ENCODE data around the gene ZNF689. TPM values are rescaled to one million over a fixed set of nuclear protein-coding genes. Genes with fewer than 3 reads are reported as not detected.
A peak's percentile ranks its signal among the peaks of the same experiment; 100 is the strongest.

Gene ZNF689
- total and polyA plus RNA-seq, 4 donors, result 3.0 to 9.5 (median 4.7) TPM

DNA sequence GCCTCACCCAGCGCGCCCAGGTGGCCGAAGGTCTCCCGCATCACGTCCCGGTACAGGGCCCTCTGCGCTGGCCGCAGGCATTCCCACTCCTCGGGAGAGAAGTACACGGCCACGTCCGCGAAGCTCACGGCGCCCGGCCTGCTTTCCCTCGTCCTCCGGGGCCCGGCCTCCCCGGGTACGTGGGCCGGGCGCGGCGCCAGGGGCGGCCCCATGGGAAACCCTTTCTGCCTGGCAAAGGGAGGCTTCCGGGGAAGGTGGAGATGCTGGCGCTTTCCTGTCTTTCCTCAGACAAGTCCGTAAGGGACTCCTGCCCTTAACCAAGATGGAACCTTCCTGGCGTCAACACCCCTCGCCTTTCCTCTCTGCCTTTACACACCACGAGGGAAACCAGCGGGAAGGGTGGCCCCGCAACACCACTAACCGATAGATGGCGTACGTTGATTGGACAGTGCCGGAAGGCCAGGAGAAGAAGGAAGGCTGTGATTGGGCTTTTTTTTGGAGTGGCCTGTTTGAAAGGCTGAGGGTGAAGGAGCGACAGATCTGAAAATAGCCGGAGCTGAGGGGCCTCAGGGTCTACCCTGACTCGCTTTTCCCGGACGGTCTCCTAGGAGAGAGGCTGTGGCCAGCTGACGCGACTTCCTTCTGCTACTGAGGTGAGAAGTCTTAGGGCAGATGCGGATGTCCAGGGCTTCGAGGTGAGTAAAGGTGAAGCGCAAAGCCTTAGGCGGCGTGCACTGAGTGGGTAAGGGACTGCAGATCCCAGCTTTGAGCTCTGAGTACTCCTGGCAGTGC, 24.6 kb downstream of the ZNF689 start, which contains the start of gene ZNF785:
Gene ZNF785 (minus strand): TSS at position 298 of the 792 bp plus-strand sequence. CDS start 86 bp downstream, at position 212.
- Histone ChIP-seq H3K4me3 (peak within 1 kb of the TSS; percentile 47), H3K9ac (ENCODE audit: insufficient read depth in 1 of 2, low read length in 2 of 2) (peak within 1 kb of the TSS; percentile 79 to 85), H3K9me3 (ENCODE audit: control insufficient read depth in 4 of 4, insufficient read depth in 3 of 4, low read length in 3 of 4) (no peaks in the 10 kb centered on the region), H3K27me3 (ENCODE audit: control insufficient read depth in 3 of 3, insufficient read depth in 3 of 3, low read length in 2 of 3) (no peaks in the 10 kb centered on the region), H3K36me3 (ENCODE audit: control insufficient read depth in 4 of 4, insufficient read depth in 4 of 4, low read length in 4 of 4) (peaks cover 0 to 20% (median 4%) of the 10 kb centered on the region in 4 donors), H3K27ac (ENCODE audit: low read depth in 1 of 2, low read length in 1 of 2) (peak within 1 kb of the TSS; percentile 83 to 88), H3K4me1 (ENCODE audit: control insufficient read depth in 5 of 5, insufficient read depth in 5 of 5, low read length in 5 of 5) (peaks cover 0 to 12% (median 2%) of the 10 kb centered on the region in 5 donors)
- WGBS, 2 donors, result 1% methylated on average over 49 to 50 of the region's 50 CpGs
- ATAC-seq (ENCODE audit: insufficient read depth, low FRiP score), result peak; percentile 99
- DNase-seq, result peak; percentile 98 to 100 (median 99)
- TF ChIP-seq, protein P1, sequence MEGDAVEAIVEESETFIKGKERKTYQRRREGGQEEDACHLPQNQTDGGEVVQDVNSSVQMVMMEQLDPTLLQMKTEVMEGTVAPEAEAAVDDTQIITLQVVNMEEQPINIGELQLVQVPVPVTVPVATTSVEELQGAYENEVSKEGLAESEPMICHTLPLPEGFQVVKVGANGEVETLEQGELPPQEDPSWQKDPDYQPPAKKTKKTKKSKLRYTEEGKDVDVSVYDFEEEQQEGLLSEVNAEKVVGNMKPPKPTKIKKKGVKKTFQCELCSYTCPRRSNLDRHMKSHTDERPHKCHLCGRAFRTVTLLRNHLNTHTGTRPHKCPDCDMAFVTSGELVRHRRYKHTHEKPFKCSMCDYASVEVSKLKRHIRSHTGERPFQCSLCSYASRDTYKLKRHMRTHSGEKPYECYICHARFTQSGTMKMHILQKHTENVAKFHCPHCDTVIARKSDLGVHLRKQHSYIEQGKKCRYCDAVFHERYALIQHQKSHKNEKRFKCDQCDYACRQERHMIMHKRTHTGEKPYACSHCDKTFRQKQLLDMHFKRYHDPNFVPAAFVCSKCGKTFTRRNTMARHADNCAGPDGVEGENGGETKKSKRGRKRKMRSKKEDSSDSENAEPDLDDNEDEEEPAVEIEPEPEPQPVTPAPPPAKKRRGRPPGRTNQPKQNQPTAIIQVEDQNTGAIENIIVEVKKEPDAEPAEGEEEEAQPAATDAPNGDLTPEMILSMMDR (IDR thresholded peaks at IDR 0.05; ENCODE audit: control extremely low read depth, extremely low read depth), result peak; percentile 43

- peaks cover 0 to 12% (median 2%) of the 10 kb centered on the region in 5 donors for H3K4me1 ChIP-seq (ENCODE audit: control insufficient read depth in 5 of 5, insufficient read depth in 5 of 5, low read length in 5 of 5)
- DNase-seq (peak in 2 of 3 donors; percentile 25 to 32), ATAC-seq (ENCODE audit: insufficient read depth, low FRiP score) (peak; percentile 23)
- peak overlapping the region; percentile 83 to 88 for H3K27ac ChIP-seq (ENCODE audit: low read depth in 1 of 2, low read length in 1 of 2)
- 1% methylated on average over 23 of the region's 23 CpGs for WGBS, 2 donors
- peak overlapping the region; percentile 47 for H3K4me3 ChIP-seq
- H3K36me3 ChIP-seq (ENCODE audit: control insufficient read depth in 4 of 4, insufficient read depth in 4 of 4, low read length in 4 of 4), result peaks cover 0 to 20% (median 4%) of the 10 kb centered on the region in 4 donors
- TF ChIP-seq, protein P1 (IDR thresholded peaks at IDR 0.05; ENCODE audit: control extremely low read depth, extremely low read depth), result no peak
- H3K9ac ChIP-seq (ENCODE audit: insufficient read depth in 1 of 2, low read length in 2 of 2), result peak overlapping the region; percentile 79 to 85
- H3K27me3 ChIP-seq (ENCODE audit: control insufficient read depth in 3 of 3, insufficient read depth in 3 of 3, low read length in 2 of 3), result no peaks in the 10 kb centered on the region
- H3K9me3 ChIP-seq (ENCODE audit: control insufficient read depth in 4 of 4, insufficient read depth in 3 of 4, low read length in 3 of 4), result no peaks in the 10 kb centered on the region
Measured at GRCh38 chr16:30585022-30585399, 25.2 kb downstream of the ZNF689 start.

GRCh38 chr16:30582611-30583340, 27.4 kb downstream of the ZNF689 start:
- DNase-seq (no peak), ATAC-seq (ENCODE audit: insufficient read depth, low FRiP score) (no peak)
- peaks cover 2 to 27% (median 7%) of the 10 kb centered on the region in 4 donors for H3K36me3 ChIP-seq (ENCODE audit: control insufficient read depth in 4 of 4, insufficient read depth in 4 of 4, low read length in 4 of 4)
- no peaks in the 10 kb centered on the region for H3K9me3 ChIP-seq (ENCODE audit: control insufficient read depth in 4 of 4, insufficient read depth in 3 of 4, low read length in 3 of 4)
- TF ChIP-seq, protein P1 (IDR thresholded peaks at IDR 0.05; ENCODE audit: control extremely low read depth, extremely low read depth), result no peak
- no peak overlapping the region for H3K4me3 ChIP-seq
- H3K27ac ChIP-seq (ENCODE audit: low read depth in 1 of 2, low read length in 1 of 2), result no peak overlapping the region
- 97 to 99% methylated on average over 48 of the region's 48 CpGs for WGBS, 2 donors
- no peak overlapping the region for H3K9ac ChIP-seq (ENCODE audit: insufficient read depth in 1 of 2, low read length in 2 of 2)
- H3K4me1 ChIP-seq (ENCODE audit: control insufficient read depth in 5 of 5, insufficient read depth in 5 of 5, low read length in 5 of 5), result peaks cover 0 to 12% (median 2%) of the 10 kb centered on the region in 5 donors
- no peaks in the 10 kb centered on the region for H3K27me3 ChIP-seq (ENCODE audit: control insufficient read depth in 3 of 3, insufficient read depth in 3 of 3, low read length in 2 of 3)
